Esophagus mucosa (tissue), 1 donor: ENCODE measurements around the gene TMEM98. TPM values are rescaled to one million over a fixed set of nuclear protein-coding genes. Genes with fewer than 3 reads are reported as not detected.
"Not testable (repeated sequence)": the region's sequence is repeated elsewhere in the genome, so short reads cannot be mapped to it uniquely, and the experiment has no call there.

Experiments used
- ATAC-seq: fragments of 200-7000 bp; cut with Tn5 transposase; one replicate; pipeline ENCODE4 v1.9.1; 2020
- total RNA-seq: library from RNA; stranded (reverse); gene quantifications from one replicate; pipeline ENCODE4 v1.2.4, GENCODE V29; 2023
- donor health status: DM: yes; HTN: yes; CAD: no.

TMEM98 gene
- total RNA-seq, 1 donor from 2014 or later: 7.3 TPM

GRCh38 chr17:32915245-32915644 lies 12.7 kb upstream of the TMEM98 start:
- ATAC-seq: no peak

GRCh38 chr17:32916134-32916533 lies 11.8 kb upstream of the TMEM98 start:
- no peak for ATAC-seq

GRCh38 chr17:32917081-32917480 lies 10.9 kb upstream of the TMEM98 start:
- ATAC-seq: no peak

- no peak for ATAC-seq
Measured at GRCh38 chr17:32917842-32918241, 10.1 kb upstream of the TMEM98 start.

GRCh38 chr17:32919876-32920275 lies 8.1 kb upstream of the TMEM98 start:
- ATAC-seq: not testable (repeated sequence)

- no peak for ATAC-seq
Measured at GRCh38 chr17:32920293-32920692, 7.7 kb upstream of the TMEM98 start.

- no peak for ATAC-seq
Measured at GRCh38 chr17:32921017-32921416, 6.9 kb upstream of the TMEM98 start.

GRCh38 chr17:32923905-32924304 lies 4.0 kb upstream of the TMEM98 start:
- ATAC-seq: peak; percentile 37

- no peak for ATAC-seq
Measured at GRCh38 chr17:32926183-32926582, 1.8 kb upstream of the TMEM98 start.

GRCh38 chr17:32926789-32927188 lies 1.2 kb upstream of the TMEM98 start:
- not testable (repeated sequence) for ATAC-seq

GRCh38 chr17:32927201-32927723 lies 691 bp upstream of the TMEM98 start:
- ATAC-seq: peak; percentile 24

GRCh38 chr17:32928586-32929535 lies 908 bp downstream of the TMEM98 start:
- no peak for ATAC-seq

- no peak for ATAC-seq
Measured at GRCh38 chr17:32929588-32929987, 1.6 kb downstream of the TMEM98 start.

GRCh38 chr17:32930512-32930911 lies 2.6 kb downstream of the TMEM98 start:
- ATAC-seq: no peak

GRCh38 chr17:32931686-32932085 lies 3.7 kb downstream of the TMEM98 start:
- peak; percentile 40 for ATAC-seq

GRCh38 chr17:32933881-32934280 lies 5.9 kb downstream of the TMEM98 start:
- no peak for ATAC-seq

GRCh38 chr17:32935726-32936125 lies 7.8 kb downstream of the TMEM98 start:
- no peak for ATAC-seq

GRCh38 chr17:32936186-32936893 lies 8.4 kb downstream of the TMEM98 start:
- peak; percentile 10 for ATAC-seq

- ATAC-seq: peak; percentile 67
Measured at GRCh38 chr17:32936894-32937500, 9.0 kb downstream of the TMEM98 start.

GRCh38 chr17:32940706-32941390 lies 12.9 kb downstream of the TMEM98 start:
- no peak for ATAC-seq

GRCh38 chr17:32941419-32942032 lies 13.6 kb downstream of the TMEM98 start:
- no peak for ATAC-seq

GRCh38 chr17:32943206-32943605 lies 15.3 kb downstream of the TMEM98 start:
- peak; percentile 32 for ATAC-seq
